Measurements from ENCODE around the gene ZNF106. TPM values are rescaled to one million over a fixed set of nuclear protein-coding genes. Genes with fewer than 3 reads are reported as not detected.

ZNF106 gene
- total RNA-seq, 1 experiment from 2014 or later, result 102 TPM

DNA sequence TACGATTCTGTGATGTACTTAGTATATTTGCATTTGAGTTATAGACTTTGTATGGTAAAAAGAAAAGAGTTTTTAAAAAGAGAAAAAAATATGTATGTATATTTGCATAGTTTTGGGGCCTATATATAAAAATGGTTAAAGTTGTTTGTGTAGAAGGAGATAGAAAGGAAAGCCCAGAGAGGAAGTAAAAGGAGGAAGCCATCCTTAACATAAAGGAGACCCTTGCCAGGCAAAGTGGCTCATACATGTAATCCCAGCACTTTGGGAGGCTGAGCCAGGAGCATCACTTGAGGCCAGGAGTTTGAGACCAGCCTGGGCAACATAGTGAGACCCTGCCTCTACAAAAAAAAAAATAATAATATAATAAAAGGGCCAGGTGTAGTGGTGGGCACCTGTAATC is 12.9 kb upstream of the ZNF106 start:
- ChIA-PET POLR2A (ENCODE audit: low non-redundant PET) (no interaction called here), CTCF (no interaction called here)
- intact Hi-C loops (cut with micrococcal nuclease; ENCODE audit: unreplicated experiment), result no loop called here
- BruUV-seq (replicated peaks), result no TSS peak
- H3K27me3 ChIP-seq (replicated peaks; ENCODE audit: insufficient read depth, low read depth, low read length, poor library complexity), result no peaks in the 10 kb centered on the region
- H3K36me3 ChIP-seq (ENCODE audit: insufficient read depth, low read length, poor library complexity, severe bottlenecking), result peaks cover 1% of the 10 kb centered on the region
- H3K27ac ChIP-seq (ENCODE audit: low read depth, low read length, poor library complexity, severe bottlenecking), result no peak overlapping the region
- H3K9me3 ChIP-seq (ENCODE audit: low read depth, low read length, poor library complexity, severe bottlenecking), result no peaks in the 10 kb centered on the region
- peaks cover 5% of the 10 kb centered on the region for H3K4me1 ChIP-seq (ENCODE audit: insufficient read depth, low read length, poor library complexity, severe bottlenecking)
- H3K4me3 ChIP-seq (ENCODE audit: low read depth, low read length, poor library complexity, severe bottlenecking), result no peak overlapping the region
- no peak for TF ChIP-seq EZH2 (IDR thresholded peaks at IDR 0.05; ENCODE audit: borderline replicate concordance, low read depth, low read length, poor library complexity, severe bottlenecking)
- TF ChIP-seq, protein P1, sequence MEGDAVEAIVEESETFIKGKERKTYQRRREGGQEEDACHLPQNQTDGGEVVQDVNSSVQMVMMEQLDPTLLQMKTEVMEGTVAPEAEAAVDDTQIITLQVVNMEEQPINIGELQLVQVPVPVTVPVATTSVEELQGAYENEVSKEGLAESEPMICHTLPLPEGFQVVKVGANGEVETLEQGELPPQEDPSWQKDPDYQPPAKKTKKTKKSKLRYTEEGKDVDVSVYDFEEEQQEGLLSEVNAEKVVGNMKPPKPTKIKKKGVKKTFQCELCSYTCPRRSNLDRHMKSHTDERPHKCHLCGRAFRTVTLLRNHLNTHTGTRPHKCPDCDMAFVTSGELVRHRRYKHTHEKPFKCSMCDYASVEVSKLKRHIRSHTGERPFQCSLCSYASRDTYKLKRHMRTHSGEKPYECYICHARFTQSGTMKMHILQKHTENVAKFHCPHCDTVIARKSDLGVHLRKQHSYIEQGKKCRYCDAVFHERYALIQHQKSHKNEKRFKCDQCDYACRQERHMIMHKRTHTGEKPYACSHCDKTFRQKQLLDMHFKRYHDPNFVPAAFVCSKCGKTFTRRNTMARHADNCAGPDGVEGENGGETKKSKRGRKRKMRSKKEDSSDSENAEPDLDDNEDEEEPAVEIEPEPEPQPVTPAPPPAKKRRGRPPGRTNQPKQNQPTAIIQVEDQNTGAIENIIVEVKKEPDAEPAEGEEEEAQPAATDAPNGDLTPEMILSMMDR (conservative IDR thresholded peaks at IDR 0.05; ENCODE audit: low read depth, low read length), result no peak
- no peak for DNase-seq (ENCODE audit: low spot score)

DNA sequence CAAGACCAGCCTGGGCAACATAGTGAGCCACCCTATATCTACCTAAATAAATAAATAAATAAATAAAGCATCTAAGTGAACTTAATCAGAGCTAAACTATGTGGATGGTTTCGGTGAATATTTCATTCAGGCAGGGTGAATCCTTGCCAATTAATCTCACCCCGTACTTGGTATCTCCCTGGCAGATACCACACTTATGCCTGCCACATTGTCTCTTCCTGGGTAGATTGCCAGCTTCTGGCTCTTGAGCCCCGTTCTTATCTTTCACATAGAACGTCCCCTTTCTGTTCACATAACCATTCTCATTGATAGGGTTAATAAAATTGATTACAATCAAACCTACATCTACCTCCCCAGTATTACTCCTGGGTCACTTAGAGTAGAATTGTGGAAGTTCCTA is 11.5 kb upstream of the ZNF106 start:
- Histone ChIP-seq H3K27me3 (replicated peaks; ENCODE audit: insufficient read depth, low read depth, low read length, poor library complexity) (no peaks in the 10 kb centered on the region), H3K27ac (ENCODE audit: low read depth, low read length, poor library complexity, severe bottlenecking) (no peak overlapping the region), H3K9me3 (ENCODE audit: low read depth, low read length, poor library complexity, severe bottlenecking) (no peaks in the 10 kb centered on the region), H3K4me3 (ENCODE audit: low read depth, low read length, poor library complexity, severe bottlenecking) (no peak overlapping the region), H3K4me1 (ENCODE audit: insufficient read depth, low read length, poor library complexity, severe bottlenecking) (peaks cover 8% of the 10 kb centered on the region), H3K36me3 (ENCODE audit: insufficient read depth, low read length, poor library complexity, severe bottlenecking) (peaks cover 7% of the 10 kb centered on the region)
- no TSS peak for BruUV-seq (replicated peaks)
- CTCF ChIA-PET, result no interaction called here
- intact Hi-C loops (cut with micrococcal nuclease; ENCODE audit: unreplicated experiment), result no loop called here
- POLR2A ChIA-PET (ENCODE audit: low non-redundant PET), result no interaction called here
- DNase-seq (ENCODE audit: low spot score), result no peak
- TF ChIP-seq, protein P1 (conservative IDR thresholded peaks at IDR 0.05; ENCODE audit: low read depth, low read length), result no peak
- no peak for TF ChIP-seq EZH2 (IDR thresholded peaks at IDR 0.05; ENCODE audit: borderline replicate concordance, low read depth, low read length, poor library complexity, severe bottlenecking)

DNA sequence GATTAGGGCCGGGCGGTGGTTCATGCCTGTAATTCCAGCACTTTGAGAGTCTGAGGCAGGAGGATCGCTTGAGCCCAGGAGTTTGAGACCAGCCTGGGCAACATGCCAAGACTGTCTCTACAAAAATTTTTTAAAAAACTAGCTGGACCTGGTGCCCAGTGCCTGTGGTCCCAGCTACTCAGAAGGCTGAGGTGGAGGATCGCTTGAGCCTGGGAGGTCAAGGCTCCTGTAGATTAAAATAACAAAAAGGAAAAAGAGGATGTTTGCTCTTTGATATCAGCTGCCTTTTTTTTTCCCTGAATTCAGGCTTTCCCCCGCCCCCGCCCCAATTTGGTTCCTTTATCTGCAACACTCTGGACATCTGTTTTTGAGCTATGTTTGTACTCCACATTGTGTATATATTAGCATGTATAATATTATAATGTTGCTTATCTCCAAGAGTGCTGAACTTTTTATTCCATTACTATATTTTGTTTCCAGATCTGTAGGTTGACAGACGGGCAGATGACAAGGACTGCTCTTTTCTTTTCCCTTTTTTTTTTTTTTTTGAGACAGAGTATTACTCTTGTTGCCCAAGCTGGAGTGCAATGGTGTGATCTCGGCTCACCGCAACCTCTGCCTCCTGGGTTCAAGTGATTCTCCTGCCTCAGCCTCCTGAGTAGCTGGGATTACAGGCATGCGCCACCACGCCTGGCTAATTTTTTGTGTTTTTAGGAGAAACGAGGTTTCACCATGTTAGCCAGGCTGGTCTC is 9.1 kb upstream of the ZNF106 start:
- H3K36me3 ChIP-seq (ENCODE audit: insufficient read depth, low read length, poor library complexity, severe bottlenecking), result peaks cover 7% of the 10 kb centered on the region
- H3K4me1 ChIP-seq (ENCODE audit: insufficient read depth, low read length, poor library complexity, severe bottlenecking), result peaks cover 12% of the 10 kb centered on the region
- intact Hi-C loops (cut with micrococcal nuclease; ENCODE audit: unreplicated experiment), result loop anchor here (10.0 kb wide), 1 partner anchor 155 kb away; no protein-coding TSS in a partner anchor
- no peak for DNase-seq (ENCODE audit: low spot score)
- no peak overlapping the region for H3K27ac ChIP-seq (ENCODE audit: low read depth, low read length, poor library complexity, severe bottlenecking)
- no peaks in the 10 kb centered on the region for H3K9me3 ChIP-seq (ENCODE audit: low read depth, low read length, poor library complexity, severe bottlenecking)
- POLR2A ChIA-PET (ENCODE audit: low non-redundant PET), result interaction anchor here (0.6 kb wide), 1 partner anchor 239 kb away, joined by 17 read pairs; no protein-coding TSS in a partner anchor
- no peaks in the 10 kb centered on the region for H3K27me3 ChIP-seq (replicated peaks; ENCODE audit: insufficient read depth, low read depth, low read length, poor library complexity)
- BruUV-seq (replicated peaks), result no TSS peak
- TF ChIP-seq, protein P1 (conservative IDR thresholded peaks at IDR 0.05; ENCODE audit: low read depth, low read length), result no peak
- H3K4me3 ChIP-seq (ENCODE audit: low read depth, low read length, poor library complexity, severe bottlenecking), result no peak overlapping the region
- CTCF ChIA-PET, result no interaction called here
